HG02852 (cell line): ENCODE data around the gene MRPL30.
"Not testable (repeated sequence)": the region's sequence is repeated elsewhere in the genome, so short reads cannot be mapped to it uniquely, and the experiment has no call there.

Source experiments
- ATAC-seq: cut with Tn5 transposase; IDR thresholded peaks from one replicate; pipeline ENCODE4 v1.9.1; 2021; ENCODE audit warnings: mild to moderate bottlenecking, moderate library complexity; ENCODE audit not compliant: unreplicated experiment

The MRPL30 gene

GRCh38 chr2:99180755-99181623 is at the start of gene MRPL30, which contains the start of gene MITD1:
TSS of gene MRPL30 (plus strand) at chr2:99181184. CDS start at chr2:99186204, 5,020 bp downstream.
TSS of gene MITD1 (minus strand) at chr2:99181058. CDS start at chr2:99180981, 77 bp downstream.
- peak; percentile 91 for ATAC-seq

- not testable (repeated sequence) for ATAC-seq
Measured at GRCh38 chr2:99135044-99135556, 45.9 kb upstream of the MRPL30 start.

GRCh38 chr2:99139003-99139402 is 42.0 kb upstream of the MRPL30 start:
- no peak for ATAC-seq

- ATAC-seq: no peak
Measured at GRCh38 chr2:99140056-99140859, 40.7 kb upstream of the MRPL30 start.

- peak; percentile 31 for ATAC-seq
Measured at GRCh38 chr2:99140860-99141109, 40.2 kb upstream of the MRPL30 start.

- peak; percentile 85 for ATAC-seq
Measured at GRCh38 chr2:99141110-99142108, 39.6 kb upstream of the MRPL30 start, which contains the start of gene C2orf15. TSS of gene C2orf15 (plus strand) at chr2:99141707. CDS start at chr2:99150559, 8,852 bp downstream.

DNA sequence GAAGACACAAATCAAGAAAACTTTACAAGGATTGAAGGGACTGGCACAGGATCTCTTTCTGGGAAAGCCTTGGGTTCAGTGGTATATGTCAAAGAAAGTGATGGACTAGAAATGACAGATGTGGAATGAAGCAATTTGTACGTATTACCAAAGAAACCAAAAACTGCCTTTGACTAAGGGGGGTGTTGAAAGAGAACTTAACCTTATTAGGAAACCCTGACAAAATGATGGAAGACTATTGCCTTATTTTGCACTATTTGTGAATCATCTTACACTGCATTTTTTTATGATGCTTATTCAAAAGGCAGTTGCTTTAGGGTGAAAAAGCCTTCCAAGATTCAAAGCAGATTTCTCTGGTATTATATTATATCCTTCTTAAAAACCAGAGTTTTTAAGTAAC is 30.3 kb upstream of the MRPL30 start:
- ATAC-seq: no peak

- ATAC-seq: no peak
Measured at GRCh38 chr2:99152199-99152895, 28.6 kb upstream of the MRPL30 start.

GRCh38 chr2:99153921-99154604 is 26.9 kb upstream of the MRPL30 start:
- ATAC-seq: no peak

- ATAC-seq: peak; percentile 96
Measured at GRCh38 chr2:99154643-99155536, 26.1 kb upstream of the MRPL30 start, which contains the start of the genes LIPT1 and TSGA10. TSS of gene LIPT1 (plus strand) at chr2:99154967. CDS start at chr2:99161958, 6,991 bp downstream. TSS of gene TSGA10 (minus strand) at chr2:99154942. CDS start at chr2:99109439, 45,503 bp downstream.

- no peak for ATAC-seq
Measured at GRCh38 chr2:99156891-99157290, 24.1 kb upstream of the MRPL30 start.

DNA sequence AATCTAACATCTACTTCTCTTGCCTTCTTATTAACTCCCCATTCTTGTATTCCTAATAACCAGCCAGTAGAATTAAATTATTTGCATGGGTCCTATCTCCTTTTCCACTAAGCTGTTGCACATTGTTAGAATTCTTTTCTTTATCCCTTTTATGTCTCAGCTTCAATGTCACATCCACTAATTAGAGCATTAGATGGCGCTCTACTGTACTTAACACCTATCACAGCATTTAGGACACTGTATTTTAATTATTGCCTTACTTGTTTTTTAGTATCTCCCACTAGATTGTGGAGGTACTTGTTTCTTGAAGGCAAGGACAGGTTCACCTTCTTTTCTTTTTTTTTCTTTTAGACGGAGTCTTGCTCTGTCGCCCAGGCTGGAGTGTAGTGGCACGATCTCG is 22.4 kb upstream of the MRPL30 start:
- ATAC-seq: no peak

GRCh38 chr2:99159594-99159993 is 21.4 kb upstream of the MRPL30 start:
- no peak for ATAC-seq

DNA sequence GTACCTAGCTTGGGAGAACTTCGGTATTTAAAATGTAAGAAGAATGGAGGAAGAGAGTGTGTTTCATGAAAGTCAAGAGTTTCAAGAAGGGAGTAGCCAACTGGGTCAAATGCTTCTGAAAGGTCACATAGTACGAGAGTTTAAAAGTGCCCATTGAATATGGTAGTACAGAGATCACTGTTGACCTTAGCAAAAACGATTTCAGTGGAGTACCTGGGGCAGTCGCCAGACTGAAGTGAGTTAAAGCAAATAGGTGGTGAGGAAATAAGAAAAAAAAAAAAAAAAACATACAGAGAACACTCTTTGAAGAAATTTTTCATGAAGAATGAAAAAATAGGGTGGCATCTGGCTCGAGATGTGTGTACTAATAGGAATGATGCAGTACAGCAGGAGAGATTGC is 14.8 kb upstream of the MRPL30 start:
- ATAC-seq: no peak

GRCh38 chr2:99169534-99169933 is 11.4 kb upstream of the MRPL30 start:
- no peak for ATAC-seq

- no peak for ATAC-seq
Measured at GRCh38 chr2:99171377-99172140, 9.4 kb upstream of the MRPL30 start.

DNA sequence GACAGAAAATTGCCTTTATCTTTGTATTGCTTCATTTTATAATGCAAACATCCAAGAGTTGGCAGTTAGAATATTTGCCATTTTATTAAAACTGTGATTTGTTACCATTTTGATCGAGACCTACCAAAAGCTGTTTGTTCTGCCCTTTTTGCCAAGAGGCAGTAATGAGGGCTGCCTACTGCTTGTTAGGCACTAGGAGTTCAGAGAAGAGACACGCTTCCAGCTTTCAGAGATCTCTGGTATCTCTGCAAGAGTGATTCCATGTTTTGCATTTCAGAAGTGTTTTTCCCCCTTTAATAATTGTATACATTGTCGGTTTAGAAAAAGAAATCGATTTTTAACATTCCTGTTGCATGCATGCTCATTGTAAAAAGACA is 628 bp downstream of the MRPL30 start:
- no peak for ATAC-seq
